ENCODE data around the gene MTG1. TPM values are rescaled to one million over a fixed set of nuclear protein-coding genes. Genes with fewer than 3 reads are reported as not detected.
A peak's percentile ranks its signal among the peaks of the same experiment; 100 is the strongest.

The MTG1 gene
- total RNA-seq, 1 donor from 2014 or later = 57.5 TPM

- TF ChIP-seq CTCF (IDR thresholded peaks at IDR 0.05) = no peak
- TF ChIP-seq POLR2A (IDR thresholded peaks at IDR 0.05) = no peak
- no peak for TF ChIP-seq POLR2AphosphoS5 (IDR thresholded peaks at IDR 0.05; ENCODE audit: insufficient read depth in 1 of 2, low read depth in 1 of 2)
- no peaks in the 10 kb centered on the region for H3K27me3 ChIP-seq
- intact Hi-C loops (cut with DNase I) = no loop called here
- no peaks in the 10 kb centered on the region for H3K9me3 ChIP-seq
- no peaks in the 10 kb centered on the region for H3K4me1 ChIP-seq
- H3K36me3 ChIP-seq = no peaks in the 10 kb centered on the region
- no peak overlapping the region for H3K27ac ChIP-seq
- H3K4me3 ChIP-seq = no peak overlapping the region
- peak in 1 of 2 donors; percentile 76 for DNase-seq (ENCODE audit: extremely low spot score in 2 of 2)
Measured at GRCh38 chr10:133462512-133463305, 68.8 kb downstream of the MTG1 start.

GRCh38 chr10:133464582-133465031 lies 70.7 kb downstream of the MTG1 start:
- peak in 1 of 2 donors; percentile 76 for DNase-seq (ENCODE audit: extremely low spot score in 2 of 2)
- Histone ChIP-seq H3K4me3 (no peak overlapping the region), H3K9me3 (no peaks in the 10 kb centered on the region), H3K4me1 (no peaks in the 10 kb centered on the region), H3K36me3 (no peaks in the 10 kb centered on the region), H3K27me3 (no peaks in the 10 kb centered on the region), H3K27ac (no peak overlapping the region)
- TF ChIP-seq POLR2AphosphoS5 (IDR thresholded peaks at IDR 0.05; ENCODE audit: insufficient read depth in 1 of 2, low read depth in 1 of 2) = no peak
- no peak for TF ChIP-seq POLR2A (IDR thresholded peaks at IDR 0.05)
- no peak for TF ChIP-seq CTCF (IDR thresholded peaks at IDR 0.05)
- intact Hi-C loops (cut with DNase I) = no loop called here

- DNase-seq (ENCODE audit: extremely low spot score in 2 of 2) = peak in 1 of 2 donors; percentile 56
- no peaks in the 10 kb centered on the region for H3K9me3 ChIP-seq
- no peak for TF ChIP-seq POLR2AphosphoS5 (IDR thresholded peaks at IDR 0.05; ENCODE audit: insufficient read depth in 1 of 2, low read depth in 1 of 2)
- no peak for TF ChIP-seq POLR2A (IDR thresholded peaks at IDR 0.05)
- TF ChIP-seq CTCF (IDR thresholded peaks at IDR 0.05) = no peak
- no peaks in the 10 kb centered on the region for H3K27me3 ChIP-seq
- intact Hi-C loops (cut with DNase I) = no loop called here
- no peaks in the 10 kb centered on the region for H3K36me3 ChIP-seq
- H3K27ac ChIP-seq = no peak overlapping the region
- no peaks in the 10 kb centered on the region for H3K4me1 ChIP-seq
- no peak overlapping the region for H3K4me3 ChIP-seq
Measured at GRCh38 chr10:133465191-133465949, 71.4 kb downstream of the MTG1 start.

GRCh38 chr10:133465950-133466474 lies 72.1 kb downstream of the MTG1 start:
- Histone ChIP-seq H3K27ac (no peak overlapping the region), H3K9me3 (no peaks in the 10 kb centered on the region), H3K4me1 (no peaks in the 10 kb centered on the region), H3K36me3 (no peaks in the 10 kb centered on the region), H3K27me3 (no peaks in the 10 kb centered on the region), H3K4me3 (no peak overlapping the region)
- peak in 1 of 2 donors; percentile 34 for DNase-seq (ENCODE audit: extremely low spot score in 2 of 2)
- intact Hi-C loops (cut with DNase I) = no loop called here
- TF ChIP-seq POLR2A (IDR thresholded peaks at IDR 0.05) = no peak
- no peak for TF ChIP-seq POLR2AphosphoS5 (IDR thresholded peaks at IDR 0.05; ENCODE audit: insufficient read depth in 1 of 2, low read depth in 1 of 2)
- no peak for TF ChIP-seq CTCF (IDR thresholded peaks at IDR 0.05)
